HepG2 (cell line): ENCODE results near the gene GDF7. TPM values are rescaled to one million over a fixed set of nuclear protein-coding genes. Genes with fewer than 3 reads are reported as not detected.

Source experiments
- ATAC-seq: fragments of 200-7000 bp; cut with Tn5 transposase; 3 replicates; pipeline ENCODE4 v1.9.1; 2020; ENCODE audit warnings: mild to moderate bottlenecking, moderate library complexity
- BruUV-seq: library from RNA; stranded (reverse); fragments of 400-500 nt; replicated peaks from 2 replicates; lab custom pipeline; 2021; lab: Mats Ljungman, UMichigan
- CTCF ChIA-PET: fragments of 300-600 bp; formaldehyde crosslinking; extraction: SDS; loops from one replicate; lab custom pipeline; 2021; ENCODE audit warnings: low total read pairs, inconsistent platforms, low intra/inter-chr PET ratio; lab: Yijun Ruan, JAX
- POLR2A ChIA-PET: fragments of 350-600 bp; sonication (Branson Sonifier 250); formaldehyde crosslinking; loops from one replicate; lab custom pipeline; 2020; ENCODE audit warnings: antibody characterized with exemption, inconsistent platforms; lab: Yijun Ruan, JAX
- DNase-seq: peaks from one replicate; pipeline ENCODE4 v3.0.0-alpha.2; 2015; ENCODE audit warnings: low spot score
- FAIRE-seq: peaks from 3 replicates; lab custom pipeline; 2011; peaks lifted over from hg19 to GRCh38; lab: Jason Lieb, UNC
- H2AFZ ChIP-seq: one replicate; pipeline ENCODE4 v1.6.1; 2011; ENCODE audit warnings: low read length, inconsistent platforms
- H3K27ac ChIP-seq: fragments of 300-600 bp; 3 replicates; pipeline ENCODE4 v1.8.0; 2011; ENCODE audit warnings: mixed run types, mild to moderate bottlenecking, mixed read lengths, low read length, inconsistent platforms; ENCODE audit not compliant: insufficient read depth; ENCODE audit errors: extremely low read length
- H3K27me3 ChIP-seq, 2 experiments: fragments of 200-600 bp in 1 of 2; 2 replicates in 1 of 2; 3 replicates in 1 of 2; pipeline versions ENCODE4 v1.6.0 to v1.8.0; 2011; ENCODE audit warnings: low read length in 2 of 2, mild to moderate bottlenecking in 2 of 2, moderate library complexity in 2 of 2, inconsistent platforms in 1 of 2; ENCODE audit not compliant: insufficient read depth in 2 of 2, control insufficient read depth in 1 of 2
- H3K36me3 ChIP-seq, 2 experiments: fragments of 200-600 bp in 1 of 2; replicated peaks in 1 of 2; 2 replicates in 1 of 2; 3 replicates in 1 of 2; pipeline versions ENCODE4 v1.5.1 to v1.8.0; 2011; ENCODE audit warnings: low read length in 2 of 2, inconsistent platforms in 1 of 2; ENCODE audit not compliant: insufficient read depth in 2 of 2, control insufficient read depth in 1 of 2
- H3K4me1 ChIP-seq: 2 replicates; pipeline ENCODE4 v1.5.1; 2012; ENCODE audit warnings: low read length, inconsistent platforms; ENCODE audit not compliant: insufficient read depth
- H3K4me2 ChIP-seq: 2 replicates; pipeline ENCODE4 v1.6.0; 2011; ENCODE audit warnings: low read depth, low read length, inconsistent platforms
- H3K4me3 ChIP-seq, 3 experiments: fragments of 200-600 bp in 1 of 3; sonication (generic), shearing (Covaris generic) in 1 of 3; replicated peaks in 1 of 3; 2 replicates each; pipeline ENCODE4 v1.5.1; 2011 to 2016; ENCODE audit warnings: low read length in 3 of 3, inconsistent platforms in 2 of 3, low read depth in 2 of 3, mild to moderate bottlenecking in 2 of 3, control low read depth in 1 of 3, mixed read lengths in 1 of 3; ENCODE audit not compliant: insufficient read depth in 1 of 3
- H3K79me2 ChIP-seq: one replicate; pipeline ENCODE4 v1.6.1; 2011; ENCODE audit warnings: low read length, inconsistent platforms; ENCODE audit not compliant: insufficient read depth
- H3K9ac ChIP-seq: 2 replicates; pipeline ENCODE4 v1.6.0; 2011; ENCODE audit warnings: mild to moderate bottlenecking, low read depth, low read length, inconsistent platforms; ENCODE audit not compliant: insufficient read depth
- H3K9me3 ChIP-seq: 2 replicates; pipeline ENCODE4 v1.5.1; 2012; ENCODE audit warnings: mild to moderate bottlenecking, low read length
- H4K20me1 ChIP-seq: 2 replicates; pipeline ENCODE4 v1.6.0; 2011; ENCODE audit warnings: inconsistent platforms, mild to moderate bottlenecking, low read length, moderate library complexity; ENCODE audit not compliant: insufficient read depth
- AGO1 ChIP-seq: fragments of 200-400 bp; formaldehyde crosslinking; IDR thresholded peaks from 2 replicates; pipeline ENCODE4 v1.6.1; 2017; ENCODE audit warnings: mild to moderate bottlenecking, low read depth, low read length, moderate library complexity; ENCODE audit not compliant: poor library complexity, severe bottlenecking
- AGO2 ChIP-seq: fragments of 200-400 bp; formaldehyde crosslinking; optimal IDR thresholded peaks from 2 replicates; pipeline ENCODE3; 2017; ENCODE audit warnings: mild to moderate bottlenecking, low read depth, low read length, moderate library complexity
- ARNT2 ChIP-seq: sonication (generic); formaldehyde crosslinking; IDR thresholded peaks from 2 replicates; pipeline ENCODE4 v1.8.0; 2022; ENCODE audit warnings: mild to moderate bottlenecking, low read depth, missing genetic modification reagents, moderate library complexity
- BHLHE40 ChIP-seq: IDR thresholded peaks from 2 replicates; pipeline ENCODE4 v1.6.1; 2011; ENCODE audit warnings: low read length, improper control_type of control experiment
- CHCHD3 ChIP-seq: sonication (generic); formaldehyde crosslinking; IDR thresholded peaks from 2 replicates; pipeline ENCODE4 v1.8.0; 2022; ENCODE audit warnings: mild to moderate bottlenecking, missing genetic modification reagents, moderate library complexity
- KMT2A ChIP-seq: sonication (generic); formaldehyde crosslinking; IDR thresholded peaks from 2 replicates; pipeline ENCODE4 v1.4.0; 2020; ENCODE audit warnings: missing genetic modification reagents
- LCORL ChIP-seq, 2 experiments: fragments of 450-650 bp in 1 of 2; sonication (generic) in 1 of 2; formaldehyde crosslinking in 1 of 2; IDR thresholded peaks; 2 replicates each; pipeline versions ENCODE4 v1.5.0 to v1.6.1; 2017 to 2020; ENCODE audit warnings: antibody characterized with exemption in 1 of 2, missing genetic modification reagents in 1 of 2
- MNT ChIP-seq: fragments of 450-650 bp; IDR thresholded peaks from 2 replicates; pipeline ENCODE4 v1.6.1; 2016
- NFIC ChIP-seq: IDR thresholded peaks from 2 replicates; pipeline ENCODE4 v1.6.1; 2012; ENCODE audit warnings: mild to moderate bottlenecking, low read length, inconsistent platforms
- SRSF1 ChIP-seq: fragments of 200-400 bp; formaldehyde crosslinking; optimal IDR thresholded peaks from 2 replicates; pipeline ENCODE3; 2017; ENCODE audit warnings: mild to moderate bottlenecking, low read depth, low read length, moderate library complexity
- TP53 ChIP-seq: sonication (generic); formaldehyde crosslinking; conservative IDR thresholded peaks from 2 replicates; pipeline ENCODE4 v1.4.0; 2020; ENCODE audit warnings: missing genetic modification reagents
- ZFYVE20 ChIP-seq: sonication (generic); formaldehyde crosslinking; IDR thresholded peaks from 2 replicates; pipeline ENCODE4 v1.8.0; 2023; ENCODE audit warnings: low read depth, mild to moderate bottlenecking, moderate library complexity, missing genetic modification reagents, borderline replicate concordance
- ZNF335 ChIP-seq: sonication (generic); formaldehyde crosslinking; IDR thresholded peaks from 2 replicates; pipeline ENCODE4 v1.4.0; 2020; ENCODE audit warnings: missing genetic modification reagents
- ZNF687 ChIP-seq: sonication (generic); formaldehyde crosslinking; IDR thresholded peaks from 2 replicates; pipeline ENCODE4 v1.5.1; 2020; ENCODE audit warnings: mild to moderate bottlenecking, missing genetic modification reagents, moderate library complexity
- ZNF740 ChIP-seq: sonication (generic); formaldehyde crosslinking; IDR thresholded peaks from 2 replicates; pipeline ENCODE4 v1.4.0; 2020; ENCODE audit warnings: missing genetic modification reagents
- ZSCAN9 ChIP-seq: IDR thresholded peaks from 2 replicates; pipeline ENCODE4 v1.6.1; 2016; ENCODE audit warnings: borderline replicate concordance
- WGBS: methylation state at CpG from one replicate; pipeline ENCODE4 v1.1.6; 2017; ENCODE audit warnings: low lambda C conversion rate; 5-methylcytosine and 5-hydroxymethylcytosine counted together
- in situ Hi-C: cut with HindIII; loops from 2 replicates; pipeline ENCODE4 v1.10.0; 2017; ENCODE audit warnings: low pct_unique_long_range_greater_than_20kb; ENCODE audit not compliant: extremely low pct_ligation_motif_present
- intact Hi-C: fragments of 100-400 bp; cut with micrococcal nuclease; formaldehyde crosslinking; loops from one replicate; pipeline ENCODE4 v1.10.0; 2022; ENCODE audit not compliant: unreplicated experiment
- polyA plus RNA-seq, 8 experiments: library from polyadenylated mRNA; depleted of rRNA in 3 of 8; stranded (reverse) in 7 of 8; unstranded in 1 of 8; fragments of >200 nt; fragmentation: Illumina TruSeq in 4 of 8; extraction: Trizol in 4 of 8; gene quantifications; 2 replicates each; pipeline versions ENCODE4 v1.2.1 to v1.2.3, GENCODE V29; 2011 to 2016; ENCODE audit warnings: low read depth in 4 of 8, missing spikeins in 1 of 8, mixed read lengths in 1 of 8; ENCODE audit not compliant: insufficient read depth in 1 of 8
- total RNA-seq, 5 experiments: library from RNA; depleted of rRNA; stranded (reverse); fragments of >200 nt; fragmentation: Illumina TruSeq; extraction: Trizol; gene quantifications; 2 replicates each; pipeline ENCODE4 v1.2.3, GENCODE V29; 2016; ENCODE audit warnings: low read depth in 1 of 5

Gene GDF7
- total and polyA plus RNA-seq, 2 of the 13 experiments (the other 11 are each of a cell fraction or from before 2014, with no cell fraction given) = 1.6 to 15.0 TPM

GRCh38 chr2:20635675-20636584 lies 31.0 kb upstream of the GDF7 start:
- peak; percentile 85 for FAIRE-seq
- intact Hi-C loops = loop anchor here (1.0 to 5.0 kb wide), 8 partner anchors 36 to 240 kb away; no protein-coding TSS in a partner anchor
- TF ChIP-seq SRSF1 = no peak
- peak; percentile 97 for TF ChIP-seq ZNF687 (CRISPR knock-in tag)
- TF ChIP-seq AGO2 = peak; percentile 78
- 0 out of 2 replicates have a peak, but pooled peaks have one; percentile 50 for TF ChIP-seq ZNF335
- TF ChIP-seq NFIC = no peak
- TF ChIP-seq CHCHD3 (CRISPR knock-in tag) = peak; percentile 71; the same call in 1 of the 2 replicates
- no peak for TF ChIP-seq MNT
- peak; percentile 59 for TF ChIP-seq AGO1
- TF ChIP-seq ARNT2 (CRISPR knock-in tag) = peak; percentile 75
- TF ChIP-seq ZSCAN9 (CRISPR knock-in tag) = peak; percentile 87
- TF ChIP-seq BHLHE40 = peak; percentile 48; the same call in 1 of the 2 replicates
- no peak for TF ChIP-seq LCORL (IDR thresholded peaks at IDR 0.05)
- peak; percentile 84 for TF ChIP-seq LCORL (CRISPR knock-in tag; IDR thresholded peaks at IDR 0.05)
- 0 out of 2 replicates have a peak, but pooled peaks have one; percentile 50 for TF ChIP-seq ZNF740
- peak; percentile 81 for TF ChIP-seq KMT2A (CRISPR knock-in tag)
- no peak for TF ChIP-seq TP53 (CRISPR knock-in tag)
- TF ChIP-seq ZFYVE20 (CRISPR knock-in tag) = no peak

More at GRCh38 chr2:20635675-20636584, 31.0 kb upstream of the GDF7 start:
- no peaks in the 10 kb centered on the region for H3K79me2 ChIP-seq
- ChIA-PET CTCF (interaction anchor here (0.7 to 4.4 kb wide), 11 partner anchors 18 to 239 kb away, joined by 3 to 51 read pairs (median 6); no protein-coding TSS in a partner anchor), POLR2A (interaction anchor here (0.6 to 3.7 kb wide), 21 partner anchors 12 to 240 kb away, joined by 3 to 84 read pairs (median 12); partner anchors contain the start of gene RHOB)
- H2AFZ ChIP-seq = no peak overlapping the region
- H3K9me3 ChIP-seq = no peaks in the 10 kb centered on the region
- no peak overlapping the region; a peak in 1 of 6 replicates for H3K4me3 ChIP-seq
- 33% methylated on average over 32 of the region's 32 CpGs for WGBS
- peaks cover 55% of the 10 kb centered on the region for H3K4me1 ChIP-seq
- in situ Hi-C loops = loop anchor here (5.0 kb wide), 1 partner anchor 189 kb away; the partner anchor contains the start of gene RHOB
- H4K20me1 ChIP-seq = no peaks in the 10 kb centered on the region
- ATAC-seq = peak; percentile 96
- H3K27ac ChIP-seq = peak overlapping the region; percentile 23
- peak overlapping the region; percentile 35; the same call in 1 of the 2 replicates for H3K9ac ChIP-seq
- no TSS peak for BruUV-seq
- H3K27me3 ChIP-seq = no peaks in the 10 kb centered on the region
- DNase-seq = peak; percentile 74
- peak overlapping the region; percentile 46 for H3K4me2 ChIP-seq
- H3K36me3 ChIP-seq = peaks cover 3 to 8% of the 10 kb centered on the region in 2 experiments
